ENCODE results near the gene SFXN5.

GRCh38 chr2:73088703-73089102 is 17.2 kb upstream of the SFXN5 start:
- TF ChIP-seq CTCF (IDR thresholded peaks at IDR 0.05) (no peak), EP300 (IDR thresholded peaks at IDR 0.05) (no peak), POLR2A (IDR thresholded peaks at IDR 0.05) (no peak), POLR2AphosphoS5 (IDR thresholded peaks at IDR 0.05) (no peak)
